ENCODE measurements around the gene SPRED1.

The SPRED1 gene

GRCh38 chr15:38212729-38213351 lies 39.8 kb upstream of the SPRED1 start:
- DNase-seq (ENCODE audit: extremely low spot score): no peak
- CTCF ChIA-PET: no interaction called here
- POLR2A ChIA-PET: no interaction called here
- TF ChIP-seq TARDBP (IDR thresholded peaks at IDR 0.05) (no peak), FOXK2 (IDR thresholded peaks at IDR 0.05) (no peak), FOXA1 (IDR thresholded peaks at IDR 0.05) (no peak), LEF1 (IDR thresholded peaks at IDR 0.05; ENCODE audit: borderline replicate concordance) (no peak), ELF4 (IDR thresholded peaks at IDR 0.05) (no peak), ARNT (IDR thresholded peaks at IDR 0.05) (no peak), FOXM1 (IDR thresholded peaks at IDR 0.05; ENCODE audit: borderline replicate concordance) (no peak), L3MBTL2 (conservative IDR thresholded peaks at IDR 0.05) (no peak), HDGF (IDR thresholded peaks at IDR 0.05; ENCODE audit: borderline replicate concordance) (no peak), ZNF384 (IDR thresholded peaks at IDR 0.05) (no peak), CTBP1 (IDR thresholded peaks at IDR 0.05; ENCODE audit: borderline replicate concordance) (no peak)

GRCh38 chr15:38213356-38213755 lies 39.3 kb upstream of the SPRED1 start:
- no peak for DNase-seq (ENCODE audit: extremely low spot score)
- TF ChIP-seq NFRKB (IDR thresholded peaks at IDR 0.05) (no peak), TARDBP (IDR thresholded peaks at IDR 0.05) (no peak), HDGF (IDR thresholded peaks at IDR 0.05; ENCODE audit: borderline replicate concordance) (no peak), CTBP1 (IDR thresholded peaks at IDR 0.05; ENCODE audit: borderline replicate concordance) (no peak), FOXA1 (IDR thresholded peaks at IDR 0.05) (no peak), ZNF384 (IDR thresholded peaks at IDR 0.05) (no peak), ARNT (IDR thresholded peaks at IDR 0.05) (no peak), BHLHE40 (IDR thresholded peaks at IDR 0.05; ENCODE audit: borderline replicate concordance) (no peak), L3MBTL2 (conservative IDR thresholded peaks at IDR 0.05) (no peak)
- POLR2A ChIA-PET: no interaction called here
- CTCF ChIA-PET: no interaction called here

GRCh38 chr15:38215707-38216106 lies 36.9 kb upstream of the SPRED1 start:
- TF ChIP-seq L3MBTL2 (conservative IDR thresholded peaks at IDR 0.05): no peak
- no peak for TF ChIP-seq SUZ12 (IDR thresholded peaks at IDR 0.05)
- TF ChIP-seq LEF1 (IDR thresholded peaks at IDR 0.05; ENCODE audit: borderline replicate concordance): no peak
- TF ChIP-seq FOXK2 (IDR thresholded peaks at IDR 0.05): no peak
- no peak for TF ChIP-seq ARNT (IDR thresholded peaks at IDR 0.05)
- no peak for TF ChIP-seq ELF4 (IDR thresholded peaks at IDR 0.05)
- no peak for TF ChIP-seq CTBP1 (IDR thresholded peaks at IDR 0.05; ENCODE audit: borderline replicate concordance)
- no peak for TF ChIP-seq HDGF (IDR thresholded peaks at IDR 0.05; ENCODE audit: borderline replicate concordance)
- no peak for TF ChIP-seq BHLHE40 (IDR thresholded peaks at IDR 0.05; ENCODE audit: borderline replicate concordance)
- ChIA-PET POLR2A (no interaction called here), CTCF (interaction anchor here (0.6 kb wide), 1 partner anchor 65 kb away, joined by 4 read pairs; no protein-coding TSS in a partner anchor)

GRCh38 chr15:38216763-38217162 lies 35.9 kb upstream of the SPRED1 start:
- DNase-seq (ENCODE audit: extremely low spot score): no peak
- POLR2A ChIA-PET: no interaction called here
- no peak for TF ChIP-seq NFRKB (IDR thresholded peaks at IDR 0.05)
- TF ChIP-seq SP1 (IDR thresholded peaks at IDR 0.05): no peak
- CTCF ChIA-PET: no interaction called here

More at GRCh38 chr15:38215707-38216106, 36.9 kb upstream of the SPRED1 start:
- no peak for DNase-seq (ENCODE audit: extremely low spot score)

- CTCF ChIA-PET: no interaction called here
- POLR2A ChIA-PET: no interaction called here
- no peak for DNase-seq (ENCODE audit: extremely low spot score)
- TF ChIP-seq HDGF (IDR thresholded peaks at IDR 0.05; ENCODE audit: borderline replicate concordance): no peak
- TF ChIP-seq SP1 (IDR thresholded peaks at IDR 0.05): no peak
- no peak for TF ChIP-seq LEF1 (IDR thresholded peaks at IDR 0.05; ENCODE audit: borderline replicate concordance)
- TF ChIP-seq ARNT (IDR thresholded peaks at IDR 0.05): no peak
- TF ChIP-seq CTBP1 (IDR thresholded peaks at IDR 0.05; ENCODE audit: borderline replicate concordance): no peak
- TF ChIP-seq TARDBP (IDR thresholded peaks at IDR 0.05): no peak
- TF ChIP-seq ZNF384 (IDR thresholded peaks at IDR 0.05): no peak
- no peak for TF ChIP-seq FOXK2 (IDR thresholded peaks at IDR 0.05)
- no peak for TF ChIP-seq SUZ12 (IDR thresholded peaks at IDR 0.05)
- TF ChIP-seq PKNOX1 (IDR thresholded peaks at IDR 0.05): no peak
- no peak for TF ChIP-seq NFRKB (IDR thresholded peaks at IDR 0.05)
- no peak for TF ChIP-seq FOXA1 (IDR thresholded peaks at IDR 0.05)
- no peak for TF ChIP-seq L3MBTL2 (conservative IDR thresholded peaks at IDR 0.05)
- TF ChIP-seq FOXM1 (IDR thresholded peaks at IDR 0.05; ENCODE audit: borderline replicate concordance): no peak
Measured at GRCh38 chr15:38217191-38217595, 35.4 kb upstream of the SPRED1 start.

GRCh38 chr15:38217788-38218609 lies 34.6 kb upstream of the SPRED1 start:
- POLR2A ChIA-PET: no interaction called here
- no peak for DNase-seq (ENCODE audit: extremely low spot score)
- CTCF ChIA-PET: interaction anchor here (0.6 kb wide), 1 partner anchor 12 kb away, joined by 3 read pairs; no protein-coding TSS in a partner anchor
- no peak for TF ChIP-seq FOXM1 (IDR thresholded peaks at IDR 0.05; ENCODE audit: borderline replicate concordance)
- no peak for TF ChIP-seq ARNT (IDR thresholded peaks at IDR 0.05)
- no peak for TF ChIP-seq BHLHE40 (IDR thresholded peaks at IDR 0.05; ENCODE audit: borderline replicate concordance)
- no peak for TF ChIP-seq ZNF384 (IDR thresholded peaks at IDR 0.05)
- no peak for TF ChIP-seq LEF1 (IDR thresholded peaks at IDR 0.05; ENCODE audit: borderline replicate concordance)

- POLR2A ChIA-PET: interaction anchor here (0.7 kb wide), 1 partner anchor 19 kb away, joined by 3 read pairs; no protein-coding TSS in a partner anchor
- CTCF ChIA-PET: interaction anchor here (0.6 kb wide), 1 partner anchor 850 kb away, joined by 3 read pairs; no protein-coding TSS in a partner anchor
- TF ChIP-seq ELF4 (IDR thresholded peaks at IDR 0.05) (no peak), FOXK2 (IDR thresholded peaks at IDR 0.05) (no peak), FOXM1 (IDR thresholded peaks at IDR 0.05; ENCODE audit: borderline replicate concordance) (no peak), BHLHE40 (IDR thresholded peaks at IDR 0.05; ENCODE audit: borderline replicate concordance) (no peak), CTBP1 (IDR thresholded peaks at IDR 0.05; ENCODE audit: borderline replicate concordance) (no peak), FOXA1 (IDR thresholded peaks at IDR 0.05) (no peak), SUZ12 (IDR thresholded peaks at IDR 0.05) (no peak), ZNF384 (IDR thresholded peaks at IDR 0.05) (no peak), NFRKB (IDR thresholded peaks at IDR 0.05) (no peak), SP1 (IDR thresholded peaks at IDR 0.05) (no peak), ARNT (IDR thresholded peaks at IDR 0.05) (no peak), TARDBP (IDR thresholded peaks at IDR 0.05) (no peak), LEF1 (IDR thresholded peaks at IDR 0.05; ENCODE audit: borderline replicate concordance) (no peak)
- DNase-seq (ENCODE audit: extremely low spot score): no peak
Measured at GRCh38 chr15:38220606-38221273, 31.9 kb upstream of the SPRED1 start.

Measured in HEK293T (cell line).